ENCODE measurements around the gene TLE4.

- TF ChIP-seq CTCF (IDR thresholded peaks at IDR 0.05), result no peak
- no peak for TF ChIP-seq POLR2A (IDR thresholded peaks at IDR 0.05)
Observed at GRCh38 chr9:79645110-79645509, 73.3 kb downstream of the TLE4 start.

All from Peyer's patch (tissue), 4 donors.